Tibial nerve (tissue), 4 donors: ENCODE measurements around the gene ST6GALNAC3.

ENCODE experiments used
- EP300 ChIP-seq, 2 donors: sonication (generic); formaldehyde crosslinking; IDR thresholded peaks; one replicate each; pipeline ENCODE4 v1.6.1; 2017; ENCODE audit warnings: antibody characterized with exemption in 2 of 2, mild to moderate bottlenecking in 1 of 2
- TF ChIP-seq, protein P1 (sequence below), 5 experiments: fragments of 200-600 bp in 3 of 5; fragments of 450-650 bp in 2 of 5; sonication (generic) in 3 of 5; IDR thresholded peaks; one replicate each; pipeline ENCODE4 v1.5.1; 2016 to 2019; ENCODE audit warnings: antibody characterized with exemption in 5 of 5, mild to moderate bottlenecking in 3 of 5, moderate library complexity in 2 of 5

DNA sequence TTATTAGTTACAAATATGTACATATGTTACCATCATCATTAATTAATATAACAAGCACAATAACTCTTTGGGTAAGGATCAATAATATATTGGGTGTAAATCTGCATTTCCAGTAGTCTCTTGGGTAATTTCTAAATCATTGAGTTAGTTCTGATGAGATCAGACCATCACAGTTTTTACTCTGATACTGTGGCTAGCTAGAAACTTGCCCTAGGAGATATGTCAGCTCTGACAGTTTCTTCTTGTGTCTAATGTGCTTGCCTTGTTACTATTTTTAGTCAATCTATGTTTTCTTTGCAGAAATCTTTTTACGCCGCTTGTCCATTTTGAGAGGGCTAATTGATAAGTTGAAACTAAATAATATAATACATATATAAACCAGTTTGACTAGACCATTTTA, 507.2 kb downstream of the ST6GALNAC3 start:
- TF ChIP-seq, protein P1, sequence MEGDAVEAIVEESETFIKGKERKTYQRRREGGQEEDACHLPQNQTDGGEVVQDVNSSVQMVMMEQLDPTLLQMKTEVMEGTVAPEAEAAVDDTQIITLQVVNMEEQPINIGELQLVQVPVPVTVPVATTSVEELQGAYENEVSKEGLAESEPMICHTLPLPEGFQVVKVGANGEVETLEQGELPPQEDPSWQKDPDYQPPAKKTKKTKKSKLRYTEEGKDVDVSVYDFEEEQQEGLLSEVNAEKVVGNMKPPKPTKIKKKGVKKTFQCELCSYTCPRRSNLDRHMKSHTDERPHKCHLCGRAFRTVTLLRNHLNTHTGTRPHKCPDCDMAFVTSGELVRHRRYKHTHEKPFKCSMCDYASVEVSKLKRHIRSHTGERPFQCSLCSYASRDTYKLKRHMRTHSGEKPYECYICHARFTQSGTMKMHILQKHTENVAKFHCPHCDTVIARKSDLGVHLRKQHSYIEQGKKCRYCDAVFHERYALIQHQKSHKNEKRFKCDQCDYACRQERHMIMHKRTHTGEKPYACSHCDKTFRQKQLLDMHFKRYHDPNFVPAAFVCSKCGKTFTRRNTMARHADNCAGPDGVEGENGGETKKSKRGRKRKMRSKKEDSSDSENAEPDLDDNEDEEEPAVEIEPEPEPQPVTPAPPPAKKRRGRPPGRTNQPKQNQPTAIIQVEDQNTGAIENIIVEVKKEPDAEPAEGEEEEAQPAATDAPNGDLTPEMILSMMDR (IDR thresholded peaks at IDR 0.05), result no peak
- TF ChIP-seq EP300 (IDR thresholded peaks at IDR 0.05), result no peak
